Measurements from ENCODE around the gene ATOH7.

- TF ChIP-seq CTCF (IDR thresholded peaks at IDR 0.05; ENCODE audit: low read length) (no peak), EZH2phosphoT487 (IDR thresholded peaks at IDR 0.05; ENCODE audit: low read length) (no peak), EZH2 (optimal IDR thresholded peaks at IDR 0.05; ENCODE audit: low read depth, low read length) (no peak)
Observed at GRCh38 chr10:68211669-68212068, 20.2 kb downstream of the ATOH7 start.

Measured in MM.1S (cell line).